ENCODE measurements around the gene RBM48.

GRCh38 chr7:92569137-92569536 is 40.5 kb downstream of the RBM48 start:
- TF ChIP-seq CTCF (IDR thresholded peaks at IDR 0.05) (no peak), EP300 (IDR thresholded peaks at IDR 0.05) (no peak), POLR2A (IDR thresholded peaks at IDR 0.05) (no peak), POLR2AphosphoS5 (IDR thresholded peaks at IDR 0.05) (no peak)
